Upper lobe of left lung (tissue), 4 donors: Measurements from ENCODE around the gene CACNA2D4.

Experiments used
- CTCF ChIP-seq, 6 experiments: fragments of 450-650 bp in 4 of 6; fragments of 200-600 bp in 2 of 6; sonication (generic) in 2 of 6; IDR thresholded peaks; one replicate each; pipeline ENCODE4 v1.5.1; 2016 to 2019; ENCODE audit warnings: antibody characterized with exemption in 6 of 6
- EP300 ChIP-seq, 4 donors: sonication (generic); formaldehyde crosslinking; IDR thresholded peaks; one replicate each; pipeline ENCODE4 v1.5.1; 2017; ENCODE audit warnings: antibody characterized with exemption in 4 of 4, control low read depth in 2 of 4
- POLR2A ChIP-seq, 4 donors: fragments of 450-650 bp; IDR thresholded peaks; one replicate each; pipeline ENCODE4 v1.5.1; 2016 to 2017; ENCODE audit warnings: antibody characterized with exemption in 4 of 4, mild to moderate bottlenecking in 2 of 4

- TF ChIP-seq EP300 (IDR thresholded peaks at IDR 0.05) (no peak), CTCF (IDR thresholded peaks at IDR 0.05) (no peak), POLR2A (IDR thresholded peaks at IDR 0.05) (no peak)
Measured at GRCh38 chr12:1760566-1761382, 157.7 kb downstream of the CACNA2D4 start.
